Measurements from ENCODE around the gene AMZ1. TPM values are rescaled to one million over a fixed set of nuclear protein-coding genes. Genes with fewer than 3 reads are reported as not detected.
A peak's percentile ranks its signal among the peaks of the same experiment; 100 is the strongest.

Gene AMZ1
- total RNA-seq, 6 experiments from 2014 or later, result 6.2 to 11.3 (median 7.8) TPM

DNA sequence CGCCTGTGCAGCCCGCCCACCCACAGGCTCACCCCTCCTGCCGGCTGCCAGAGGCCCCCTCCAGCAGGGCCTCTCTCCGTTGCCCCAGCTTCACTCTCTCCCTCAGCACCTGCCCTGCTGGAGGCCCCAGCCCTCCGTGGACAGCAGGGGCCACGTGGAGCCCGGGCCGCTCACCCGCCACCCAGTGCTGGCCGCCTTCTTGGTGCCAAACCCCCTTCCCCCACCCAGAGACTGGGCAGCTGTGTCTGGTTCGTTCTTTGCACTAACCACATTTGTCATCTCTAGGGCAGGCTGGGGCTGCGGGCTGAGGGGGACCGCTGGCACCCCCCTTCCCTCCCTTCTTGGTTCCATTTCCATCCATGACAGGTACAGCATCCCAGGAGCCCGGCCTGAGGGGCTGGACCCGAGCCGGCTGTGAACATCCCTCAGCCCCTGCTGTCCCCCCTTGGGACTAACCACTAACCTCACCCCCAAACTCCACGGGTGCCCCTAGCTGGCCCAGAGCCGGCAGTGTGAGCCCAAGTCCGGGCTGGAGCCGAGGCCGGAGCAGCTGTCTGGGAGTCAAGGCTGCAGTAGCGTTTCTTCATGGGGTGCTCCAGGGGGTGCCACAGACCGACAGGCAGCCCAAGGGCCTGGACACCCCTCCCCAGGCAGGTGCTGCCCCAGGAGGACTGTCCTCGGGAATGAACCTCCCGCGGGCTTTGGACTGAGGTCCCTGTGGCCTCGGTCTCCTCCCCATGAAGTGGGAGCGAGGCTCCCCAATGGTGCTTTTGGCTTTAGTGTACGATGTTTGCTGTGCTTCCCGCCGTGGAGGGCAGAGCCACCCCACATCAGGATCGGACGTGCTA lies 25.5 kb upstream of the AMZ1 start:
- Mint-ChIP-seq H3K36me3 (ENCODE audit: low read depth) (no peaks in the 10 kb centered on the region; the same call in 1 of the 2 replicates), H3K9me3 (no peaks in the 10 kb centered on the region; the same call in 1 of the 2 replicates), H3K27me3 (ENCODE audit: insufficient read depth) (peaks cover 14% of the 10 kb centered on the region), H3K4me1 (ENCODE audit: low read depth) (no peaks in the 10 kb centered on the region; the same call in 1 of the 2 replicates), H3K4me3 (no peak overlapping the region), H3K27ac (no peak overlapping the region)
- TF ChIP-seq, protein P1, sequence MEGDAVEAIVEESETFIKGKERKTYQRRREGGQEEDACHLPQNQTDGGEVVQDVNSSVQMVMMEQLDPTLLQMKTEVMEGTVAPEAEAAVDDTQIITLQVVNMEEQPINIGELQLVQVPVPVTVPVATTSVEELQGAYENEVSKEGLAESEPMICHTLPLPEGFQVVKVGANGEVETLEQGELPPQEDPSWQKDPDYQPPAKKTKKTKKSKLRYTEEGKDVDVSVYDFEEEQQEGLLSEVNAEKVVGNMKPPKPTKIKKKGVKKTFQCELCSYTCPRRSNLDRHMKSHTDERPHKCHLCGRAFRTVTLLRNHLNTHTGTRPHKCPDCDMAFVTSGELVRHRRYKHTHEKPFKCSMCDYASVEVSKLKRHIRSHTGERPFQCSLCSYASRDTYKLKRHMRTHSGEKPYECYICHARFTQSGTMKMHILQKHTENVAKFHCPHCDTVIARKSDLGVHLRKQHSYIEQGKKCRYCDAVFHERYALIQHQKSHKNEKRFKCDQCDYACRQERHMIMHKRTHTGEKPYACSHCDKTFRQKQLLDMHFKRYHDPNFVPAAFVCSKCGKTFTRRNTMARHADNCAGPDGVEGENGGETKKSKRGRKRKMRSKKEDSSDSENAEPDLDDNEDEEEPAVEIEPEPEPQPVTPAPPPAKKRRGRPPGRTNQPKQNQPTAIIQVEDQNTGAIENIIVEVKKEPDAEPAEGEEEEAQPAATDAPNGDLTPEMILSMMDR (IDR thresholded peaks at IDR 0.05), result no peak; the same call in 1 of the 2 replicates
- DNase-seq, result no peak

DNA sequence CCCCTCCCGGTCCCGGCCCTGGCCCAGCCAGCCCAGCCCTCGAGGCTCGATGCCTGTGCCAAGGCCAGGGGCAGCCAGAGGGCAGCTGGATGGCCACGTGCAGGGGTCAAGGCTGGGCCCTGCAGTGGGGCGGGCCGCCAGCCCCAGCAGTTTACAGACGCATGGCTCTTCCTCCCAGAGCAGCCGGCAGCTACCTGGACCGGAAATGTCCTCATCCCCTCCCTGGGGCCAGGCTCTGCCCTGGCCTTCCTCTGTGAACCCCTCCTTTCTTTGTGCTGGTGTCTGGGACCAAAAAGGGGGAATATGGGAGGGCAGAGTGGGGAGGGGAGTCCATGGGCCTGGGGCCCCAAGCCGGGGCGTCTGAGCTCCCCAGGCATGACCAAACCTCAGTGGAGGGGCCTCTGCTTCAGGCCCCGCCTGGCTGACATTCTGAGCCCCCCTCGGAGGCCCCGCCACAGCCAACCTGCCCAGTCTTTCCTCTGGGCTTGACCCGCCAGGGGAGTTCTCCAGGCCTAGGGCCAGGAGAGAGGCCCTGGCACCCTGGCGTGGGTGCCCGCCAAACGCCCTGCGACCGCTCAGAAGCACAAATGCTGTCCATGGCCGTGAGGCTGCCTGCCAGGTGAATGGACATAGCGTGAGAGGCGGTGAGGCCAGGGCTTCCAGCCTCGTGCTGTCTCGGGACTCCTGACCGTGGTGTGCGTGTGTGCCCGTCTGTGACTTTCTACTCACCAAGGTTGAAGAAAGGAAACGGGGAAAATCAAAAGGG lies 24.7 kb upstream of the AMZ1 start:
- H3K27ac Mint-ChIP-seq, result no peak overlapping the region
- H3K4me3 Mint-ChIP-seq, result no peak overlapping the region
- no peaks in the 10 kb centered on the region; the same call in 1 of the 2 replicates for H3K9me3 Mint-ChIP-seq
- peaks cover 19% of the 10 kb centered on the region for H3K27me3 Mint-ChIP-seq (ENCODE audit: insufficient read depth)
- peaks cover 3% of the 10 kb centered on the region; the same call in 1 of the 2 replicates for H3K4me1 Mint-ChIP-seq (ENCODE audit: low read depth)
- H3K36me3 Mint-ChIP-seq (ENCODE audit: low read depth), result no peaks in the 10 kb centered on the region; the same call in 1 of the 2 replicates
- TF ChIP-seq, protein P1 (IDR thresholded peaks at IDR 0.05), result no peak
- no peak for DNase-seq

DNA sequence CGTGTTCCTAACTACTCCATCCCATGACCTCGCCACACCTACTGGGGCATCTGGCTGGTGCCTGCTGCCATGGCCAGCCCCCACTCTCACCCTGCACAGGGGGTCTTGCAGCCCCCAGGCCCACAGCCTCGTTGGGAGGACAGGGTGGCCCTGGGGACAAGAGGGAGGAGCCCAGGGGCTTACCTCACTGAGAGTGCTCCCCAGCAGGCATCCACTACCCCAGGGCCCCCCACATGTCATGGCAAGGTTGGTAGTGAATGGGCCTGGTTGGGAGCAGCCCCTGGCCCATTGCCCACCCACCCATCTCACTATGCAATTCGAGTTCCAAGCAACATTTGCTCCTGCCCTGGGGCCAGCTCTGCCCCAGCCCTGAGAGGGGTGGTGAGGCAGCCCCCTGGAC lies 24.0 kb upstream of the AMZ1 start:
- H3K27me3 Mint-ChIP-seq (ENCODE audit: insufficient read depth), result peaks cover 20% of the 10 kb centered on the region
- H3K4me3 Mint-ChIP-seq, result no peak overlapping the region
- no peak for DNase-seq
- H3K9me3 Mint-ChIP-seq, result no peaks in the 10 kb centered on the region; the same call in 1 of the 2 replicates
- TF ChIP-seq, protein P1 (IDR thresholded peaks at IDR 0.05), result no peak
- peaks cover 4% of the 10 kb centered on the region; the same call in 1 of the 2 replicates for H3K4me1 Mint-ChIP-seq (ENCODE audit: low read depth)
- H3K27ac Mint-ChIP-seq, result no peak overlapping the region
- H3K36me3 Mint-ChIP-seq (ENCODE audit: low read depth), result no peaks in the 10 kb centered on the region; the same call in 1 of the 2 replicates

DNA sequence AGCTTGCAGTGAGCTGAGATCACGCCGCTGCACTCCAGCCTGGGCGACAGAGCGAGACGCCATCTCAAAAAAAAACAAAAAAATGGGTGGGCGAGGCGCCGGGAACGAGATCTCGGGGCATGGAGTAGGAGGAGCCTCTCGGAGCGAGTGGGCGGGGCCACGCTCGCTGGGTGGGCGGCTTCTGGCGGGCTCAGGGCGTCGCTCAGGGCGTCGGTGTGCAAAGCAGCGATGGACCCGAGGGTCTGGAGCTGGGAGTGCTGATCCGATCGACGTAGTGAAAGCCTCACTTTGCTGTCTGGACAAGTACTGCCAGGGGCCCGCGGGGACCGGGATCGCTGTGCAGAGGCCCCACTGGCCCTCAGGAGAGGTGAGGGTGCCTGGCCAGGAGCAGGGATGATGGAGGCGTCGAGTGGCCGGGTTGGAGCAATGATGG lies 22.6 kb upstream of the AMZ1 start:
- DNase-seq, result no peak
- peaks cover 4% of the 10 kb centered on the region; the same call in 1 of the 2 replicates for H3K4me1 Mint-ChIP-seq (ENCODE audit: low read depth)
- H3K9me3 Mint-ChIP-seq, result no peaks in the 10 kb centered on the region
- peak overlapping the region; percentile 41; the same call in 1 of the 2 replicates for H3K4me3 Mint-ChIP-seq
- no peak overlapping the region; the same call in 1 of the 2 replicates for H3K27ac Mint-ChIP-seq
- no peaks in the 10 kb centered on the region; the same call in 1 of the 2 replicates for H3K36me3 Mint-ChIP-seq (ENCODE audit: low read depth)
- H3K27me3 Mint-ChIP-seq (ENCODE audit: insufficient read depth), result peaks cover 19% of the 10 kb centered on the region
- TF ChIP-seq, protein P1 (IDR thresholded peaks at IDR 0.05), result no peak

DNA sequence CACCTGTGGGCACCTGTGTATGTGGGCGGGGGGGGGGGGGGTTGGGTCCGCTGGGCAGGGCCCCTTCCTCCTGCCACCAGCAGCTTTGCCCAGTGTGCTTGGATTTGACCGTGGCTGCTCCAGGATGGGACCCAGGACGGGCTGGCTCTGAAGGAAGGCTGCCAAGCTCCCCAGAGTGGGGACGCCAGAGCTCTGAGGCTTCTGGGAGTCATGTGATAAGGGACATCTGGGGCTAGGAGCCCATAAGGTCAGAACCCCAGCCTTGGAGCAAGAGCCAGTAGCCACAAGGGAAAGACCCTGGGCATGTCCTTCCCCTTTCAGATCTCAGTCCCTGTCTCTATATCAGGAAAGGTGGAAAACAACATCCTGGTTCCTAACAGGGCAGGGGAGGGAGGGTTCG lies 21.8 kb upstream of the AMZ1 start:
- Mint-ChIP-seq H3K9me3 (no peaks in the 10 kb centered on the region), H3K4me1 (ENCODE audit: low read depth) (peaks cover 10% of the 10 kb centered on the region), H3K27me3 (ENCODE audit: insufficient read depth) (peaks cover 17% of the 10 kb centered on the region), H3K4me3 (no peak overlapping the region), H3K36me3 (ENCODE audit: low read depth) (no peaks in the 10 kb centered on the region; the same call in 1 of the 2 replicates), H3K27ac (no peak overlapping the region)
- TF ChIP-seq, protein P1 (IDR thresholded peaks at IDR 0.05), result no peak
- no peak for DNase-seq
